ENCODE measurements around the gene SLC6A7.
"Not testable (repeated sequence)": the region's sequence is repeated elsewhere in the genome, so short reads cannot be mapped to it uniquely, and the experiment has no call there.

Gene SLC6A7

DNA sequence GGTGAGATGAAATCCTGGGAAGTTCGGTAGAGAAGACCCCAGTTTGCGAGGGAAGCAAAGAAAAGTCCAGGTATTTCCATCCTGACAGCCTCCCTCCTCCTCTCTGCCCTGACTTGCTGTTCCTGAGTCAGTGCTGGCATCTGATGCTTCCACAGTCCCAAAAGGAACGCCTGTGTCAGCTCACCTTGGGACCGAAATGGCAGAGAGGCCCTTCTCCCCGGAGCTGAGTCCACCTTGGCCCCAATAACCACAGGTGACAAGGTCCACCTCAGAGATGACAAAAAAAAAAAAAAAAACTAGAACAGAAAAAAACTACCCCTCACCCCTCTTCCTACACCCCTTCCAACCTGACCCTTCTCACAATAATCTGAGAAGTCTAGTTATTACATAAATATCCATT, 31.6 kb downstream of the SLC6A7 start:
- no peak for DNase-seq

DNA sequence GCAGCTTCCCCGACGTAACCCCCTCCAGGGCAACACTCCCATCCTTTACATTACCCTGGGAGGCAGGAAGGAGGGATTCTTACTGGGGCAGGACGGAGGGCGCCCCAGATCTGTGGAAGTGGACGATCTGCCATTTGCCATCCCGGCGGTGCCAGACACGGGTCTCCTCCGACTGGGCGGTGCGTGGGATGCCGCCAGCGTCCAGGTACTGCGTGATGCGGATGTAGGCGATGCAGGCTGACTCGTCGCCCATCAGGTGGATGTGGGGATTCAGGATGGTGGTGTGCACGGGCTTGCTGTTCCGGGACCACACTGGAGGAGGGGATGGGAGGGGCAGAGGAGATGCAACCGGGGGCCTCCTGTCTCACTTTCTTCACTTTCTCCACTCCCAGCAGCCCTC, 33.0 kb downstream of the SLC6A7 start:
- no peak for DNase-seq

DNA sequence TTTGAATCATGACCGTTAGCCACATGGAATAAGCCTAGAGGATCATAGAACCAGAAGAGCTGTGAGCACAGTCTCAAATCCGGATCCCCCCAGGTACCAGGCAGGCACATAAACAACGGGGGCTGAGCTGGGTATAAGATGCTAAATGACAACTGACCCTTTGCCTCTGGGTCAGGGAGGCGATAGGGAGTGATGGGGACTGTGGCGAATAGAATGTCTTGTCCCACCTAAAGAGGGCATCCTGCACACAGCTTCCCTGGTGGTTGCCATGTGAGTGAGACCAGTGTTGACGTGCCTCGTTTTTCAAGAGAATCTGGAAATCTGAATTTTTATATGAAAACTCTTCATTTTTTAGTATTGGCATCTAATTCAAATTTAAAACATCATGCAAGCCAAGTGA, 33.6 kb downstream of the SLC6A7 start:
- no peak for DNase-seq

DNA sequence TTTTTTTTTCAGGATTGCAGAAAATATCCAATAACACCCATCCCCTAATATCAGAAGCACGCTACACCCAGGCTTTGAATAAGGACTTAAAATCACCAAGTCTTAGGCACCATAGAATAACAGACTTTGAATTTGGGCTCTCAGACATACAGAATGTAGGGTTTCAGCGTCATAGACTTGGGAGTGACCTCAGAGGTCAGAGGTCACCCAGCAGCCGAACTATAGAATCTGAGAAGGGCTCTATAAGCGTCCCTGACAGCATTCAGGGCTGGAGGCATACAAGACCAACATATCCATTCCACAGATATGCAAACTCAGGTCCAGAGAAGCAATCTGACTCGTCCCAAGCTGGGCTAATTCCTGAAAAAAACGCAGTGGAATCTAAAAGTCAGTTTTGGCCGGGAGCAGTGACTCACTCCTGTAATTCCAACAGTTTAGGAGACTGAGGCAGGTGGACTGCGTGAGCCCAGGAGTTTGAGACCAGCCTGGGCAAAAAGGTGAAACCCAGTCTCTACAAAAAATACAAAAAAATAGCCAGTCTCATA, 34.7 kb downstream of the SLC6A7 start:
- DNase-seq: no peak

DNA sequence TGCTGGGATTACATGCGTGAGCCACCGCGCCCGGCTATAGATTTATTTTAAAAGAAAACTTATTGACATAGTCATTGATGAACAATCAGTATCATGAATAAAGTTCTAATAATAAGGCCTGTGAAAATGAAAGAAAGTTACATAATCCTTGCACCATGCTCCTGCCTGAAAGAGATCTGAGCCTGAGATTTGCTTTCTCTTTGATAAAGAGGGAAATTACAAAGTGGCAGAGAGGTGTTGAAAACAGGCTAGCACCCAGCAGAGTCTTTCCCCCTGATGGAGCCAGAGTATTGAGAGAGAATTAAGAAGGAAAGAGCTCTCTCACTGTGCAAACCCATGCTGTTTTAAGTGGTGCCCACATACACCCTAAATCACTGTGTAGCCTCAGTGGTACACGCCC, 37.2 kb downstream of the SLC6A7 start:
- DNase-seq: no peak

DNA sequence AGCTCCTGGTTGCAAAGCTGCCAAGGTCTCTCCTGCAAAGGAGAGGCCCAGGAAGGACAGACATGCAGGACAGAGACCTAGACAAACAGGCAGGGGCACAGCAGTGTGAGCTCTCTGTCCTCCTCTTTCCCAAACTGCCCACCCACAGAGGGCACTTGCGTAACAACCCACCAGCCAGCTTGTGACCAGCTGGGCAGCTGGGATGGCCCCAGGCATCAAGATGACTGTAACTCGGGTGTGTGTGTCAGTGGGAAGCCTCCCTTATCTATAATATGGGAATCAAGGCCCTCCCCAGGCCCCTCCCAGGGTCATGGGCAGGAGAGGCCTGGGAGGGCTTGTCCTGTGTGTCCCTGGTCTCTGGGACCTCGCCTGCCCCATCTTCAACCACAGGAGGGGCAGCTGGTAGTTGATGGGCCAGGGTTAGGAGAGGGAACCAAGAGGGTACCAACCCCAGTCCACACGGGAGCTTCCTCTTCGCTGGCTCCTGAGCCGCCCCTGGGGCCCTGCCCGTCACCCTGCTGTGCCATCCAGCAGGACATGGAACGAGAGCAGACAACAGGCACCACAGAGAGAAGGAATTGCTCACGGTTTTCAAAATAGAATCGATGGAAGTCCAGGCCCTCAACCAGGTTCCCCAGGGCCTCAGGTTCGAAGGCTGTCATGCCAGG, 37.9 kb downstream of the SLC6A7 start:
- DNase-seq: no peak

DNA sequence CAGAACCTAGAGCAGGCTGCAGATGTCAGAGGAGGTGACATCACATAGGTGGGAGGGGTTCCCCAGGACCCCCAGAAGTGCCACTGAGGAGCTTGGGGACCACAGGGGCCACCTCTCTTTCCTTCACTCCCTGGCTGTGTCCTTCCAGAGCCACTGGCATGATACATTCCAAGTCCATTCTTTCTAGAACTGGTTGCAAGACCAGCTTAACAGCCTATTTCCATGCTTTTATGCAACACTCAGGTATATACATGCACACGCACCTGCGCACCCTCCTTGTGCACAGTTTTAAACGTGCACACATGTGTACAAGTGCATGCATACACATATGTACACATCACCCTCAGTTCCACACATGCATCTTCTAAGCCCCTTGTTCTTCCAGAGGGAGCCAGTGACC, 39.7 kb downstream of the SLC6A7 start:
- DNase-seq: no peak

DNA sequence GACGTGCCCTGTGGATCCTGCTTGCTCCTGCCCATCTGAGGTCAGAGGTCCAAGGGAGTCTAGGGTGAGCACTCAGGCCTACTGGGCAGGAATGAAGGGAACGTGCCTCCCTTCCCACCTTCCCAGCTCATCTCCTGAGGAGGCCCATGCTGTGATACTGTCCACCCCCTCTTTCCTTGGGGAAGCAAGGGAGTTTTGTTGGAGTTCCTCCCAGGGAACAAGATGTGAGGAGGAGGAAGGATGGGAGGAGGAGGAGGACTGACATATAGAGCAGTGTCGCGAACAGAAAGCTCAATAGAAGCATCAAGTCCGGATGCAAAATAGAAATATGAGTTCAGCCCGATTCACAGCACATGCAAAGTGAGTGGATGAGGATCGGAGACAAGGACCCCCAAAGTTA, 41.0 kb downstream of the SLC6A7 start:
- DNase-seq: no peak

DNA sequence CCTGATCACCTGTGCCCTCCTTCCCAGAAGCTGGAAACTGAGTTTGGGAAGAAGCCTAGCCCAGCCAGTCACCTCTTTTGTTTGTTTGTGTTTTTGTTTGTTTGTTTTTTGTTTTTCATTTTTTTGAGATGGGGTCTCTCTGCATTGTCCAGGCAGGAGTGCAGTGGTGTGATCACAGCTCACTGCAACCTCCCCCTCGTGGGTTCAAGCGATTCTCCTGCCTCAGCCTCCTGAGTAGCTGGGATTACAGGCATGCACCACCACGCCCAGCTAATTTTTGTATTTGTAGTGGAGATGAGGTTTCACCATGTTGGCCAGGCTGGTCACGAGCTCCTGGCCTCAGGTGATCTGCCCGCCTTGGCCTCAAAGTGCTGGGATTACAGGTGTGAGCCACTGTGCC, 43.8 kb downstream of the SLC6A7 start:
- not testable (repeated sequence) for DNase-seq

DNA sequence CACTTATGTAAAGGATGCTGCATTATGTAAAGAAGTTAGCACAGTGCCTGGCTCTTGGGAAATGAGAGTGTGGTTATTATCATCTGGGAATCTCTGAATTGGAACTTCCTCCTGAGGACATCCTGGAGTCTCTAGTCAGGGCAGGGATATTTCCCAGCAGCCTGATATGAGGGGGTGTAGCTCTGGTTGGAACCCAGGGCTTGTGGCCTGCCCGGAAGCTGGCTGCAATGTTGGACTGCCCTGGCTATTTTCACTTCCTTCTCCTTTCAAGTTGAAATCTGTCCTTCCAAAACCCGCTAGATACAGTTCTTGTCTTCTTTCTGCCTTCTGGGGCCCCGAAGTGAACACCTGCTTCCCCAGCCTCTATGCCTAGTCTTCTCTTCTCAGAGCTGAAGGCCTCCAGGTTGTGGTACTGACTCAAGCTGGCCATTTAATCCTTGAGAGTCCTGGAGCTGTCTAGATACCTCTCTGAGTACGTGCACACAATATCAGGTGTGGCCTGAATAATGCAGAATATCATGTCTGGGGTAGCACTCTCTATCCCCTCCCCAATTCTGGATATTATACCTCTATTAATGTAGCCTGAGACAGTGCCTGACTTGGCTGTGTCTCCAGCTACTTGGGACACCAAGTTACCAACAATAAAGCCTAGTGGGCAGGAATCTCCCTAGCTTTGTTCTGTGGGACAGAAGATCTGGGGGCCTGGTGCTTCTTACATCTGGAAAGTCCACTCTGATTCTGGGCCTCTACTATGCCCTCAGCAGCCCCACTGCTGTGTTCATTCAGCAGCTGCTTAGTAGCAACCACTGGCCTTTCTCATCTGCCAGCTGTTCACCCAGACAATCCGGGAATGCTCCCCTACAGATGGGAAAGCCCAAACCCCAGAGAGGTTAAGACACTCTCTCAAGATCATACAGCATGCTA, 45.0 kb downstream of the SLC6A7 start:
- no peak for DNase-seq

DNA sequence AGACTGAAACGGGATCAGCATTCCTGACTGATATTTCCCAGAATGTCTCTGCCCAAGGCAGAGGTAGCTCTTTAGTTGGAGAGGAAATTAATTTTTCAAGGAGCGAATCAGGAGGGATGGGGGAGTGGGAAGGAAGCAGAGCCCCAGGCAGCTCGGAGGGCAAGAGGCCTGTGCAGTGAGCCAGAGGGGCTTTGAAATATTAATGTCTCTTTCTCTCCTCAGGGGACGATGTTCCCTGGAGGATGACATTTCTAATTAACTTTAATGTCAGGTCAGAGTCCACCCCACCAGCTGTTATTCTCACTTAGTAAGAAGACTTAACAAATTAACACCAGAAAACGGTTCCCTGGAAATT, 45.6 kb downstream of the SLC6A7 start:
- no peak for DNase-seq

DNA sequence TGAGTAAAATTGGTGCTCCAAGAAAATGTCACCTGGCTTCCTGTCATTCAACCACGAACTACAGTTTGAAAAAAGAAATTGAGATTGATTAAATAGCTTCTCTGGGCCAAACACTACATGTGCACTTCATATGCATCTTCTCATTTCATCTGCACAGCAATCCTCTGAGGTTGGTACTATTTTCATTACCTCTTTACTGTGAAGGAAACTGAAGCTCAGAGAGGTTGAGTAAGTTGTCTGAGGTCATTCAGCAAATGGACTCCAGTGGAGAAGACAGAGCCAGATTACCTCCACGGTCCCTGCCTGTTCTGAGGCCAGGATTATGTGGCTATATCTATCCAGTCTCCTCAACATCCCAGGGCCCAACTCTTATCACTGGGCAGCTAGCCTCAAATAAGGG, 46.5 kb downstream of the SLC6A7 start:
- DNase-seq: no peak

DNA sequence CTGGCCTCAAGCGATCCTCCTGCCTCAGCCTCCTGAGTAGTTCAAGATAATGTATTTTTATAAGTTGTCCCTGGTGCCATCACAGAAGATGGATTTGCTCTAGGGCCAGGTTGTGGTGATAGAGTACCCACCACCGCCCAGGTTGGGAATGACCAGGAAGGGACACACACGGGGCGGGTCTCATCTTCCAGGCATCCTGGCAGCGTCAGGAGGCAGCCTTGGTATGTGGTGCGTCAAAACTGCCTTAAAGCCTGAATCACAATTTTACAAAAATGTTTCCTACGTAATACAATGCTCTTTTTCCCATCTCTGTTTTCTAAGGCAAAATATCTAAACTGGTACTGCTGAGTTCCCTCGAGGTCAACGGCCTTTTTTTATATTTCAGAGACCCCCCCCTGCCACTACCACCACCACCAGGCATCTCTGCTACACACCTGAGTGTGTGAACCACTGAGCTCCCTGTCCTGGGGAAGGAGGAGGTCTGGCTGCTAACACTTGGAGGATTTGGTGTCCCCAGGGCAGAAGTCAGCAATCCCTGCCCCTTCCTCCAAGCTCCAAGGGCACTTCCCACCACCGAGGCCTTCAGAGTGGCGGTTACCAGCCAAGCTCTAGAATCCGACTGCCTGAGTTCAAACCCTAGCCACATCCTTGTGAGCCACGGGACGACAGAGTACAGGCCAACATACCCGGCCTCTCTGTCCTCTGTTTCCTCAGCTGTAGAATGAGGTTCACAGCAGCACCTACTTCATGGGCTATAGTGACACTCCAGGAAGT, 47.3 kb downstream of the SLC6A7 start:
- DNase-seq: no peak

DNA sequence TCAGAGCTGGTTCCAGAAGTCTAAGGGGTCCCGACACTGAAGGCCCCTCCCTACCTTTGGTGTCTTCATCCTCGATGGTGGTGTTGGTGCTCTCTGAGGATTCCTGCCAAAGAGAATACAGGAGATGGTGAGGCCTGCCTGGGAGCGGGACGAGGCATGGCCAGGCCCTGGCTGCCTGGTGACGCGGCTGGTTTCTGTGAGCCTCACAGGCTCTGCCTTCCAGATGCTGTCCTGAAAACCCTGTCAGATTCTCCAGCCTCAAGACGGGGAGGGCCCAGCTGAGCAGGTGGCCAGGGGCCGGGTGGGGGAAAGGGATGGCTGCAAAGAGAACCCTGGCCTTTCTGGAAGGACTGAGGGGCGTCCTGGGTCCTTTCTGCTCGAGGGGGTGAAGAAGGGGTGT, 48.8 kb downstream of the SLC6A7 start:
- DNase-seq: no peak

DNA sequence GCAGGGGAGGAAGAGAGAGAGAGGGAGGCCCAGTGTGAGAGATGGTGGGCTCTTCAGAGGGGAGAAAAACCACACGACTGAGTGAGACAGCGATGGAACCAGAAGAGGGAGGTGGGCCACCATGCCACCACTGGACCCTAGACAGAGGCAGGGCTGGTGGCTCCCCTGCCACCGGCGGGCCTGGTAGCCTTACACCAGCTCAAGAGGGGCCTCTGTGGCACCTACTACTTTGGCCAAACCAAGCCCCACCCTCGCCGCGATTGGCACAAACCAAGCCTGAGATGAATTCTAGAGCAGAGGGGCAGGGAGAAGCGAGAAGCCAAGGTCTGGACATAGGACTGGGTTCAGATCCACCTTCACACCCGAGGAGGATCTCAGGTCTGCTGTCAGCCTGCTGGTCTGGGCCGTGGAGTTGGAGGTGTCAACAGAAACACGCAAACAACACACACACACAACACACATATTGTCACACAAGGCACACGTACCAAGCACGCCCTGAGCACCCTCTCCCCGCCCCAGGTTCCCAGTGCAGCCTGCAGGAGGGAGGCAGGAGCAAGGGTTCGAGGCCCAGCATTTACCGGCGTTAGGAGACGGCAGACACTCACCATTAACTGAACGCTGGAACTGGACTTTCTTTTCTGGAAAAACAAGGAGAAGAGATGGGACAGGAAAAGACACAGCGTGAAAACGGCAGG, 49.4 kb downstream of the SLC6A7 start:
- no peak for DNase-seq

DNA sequence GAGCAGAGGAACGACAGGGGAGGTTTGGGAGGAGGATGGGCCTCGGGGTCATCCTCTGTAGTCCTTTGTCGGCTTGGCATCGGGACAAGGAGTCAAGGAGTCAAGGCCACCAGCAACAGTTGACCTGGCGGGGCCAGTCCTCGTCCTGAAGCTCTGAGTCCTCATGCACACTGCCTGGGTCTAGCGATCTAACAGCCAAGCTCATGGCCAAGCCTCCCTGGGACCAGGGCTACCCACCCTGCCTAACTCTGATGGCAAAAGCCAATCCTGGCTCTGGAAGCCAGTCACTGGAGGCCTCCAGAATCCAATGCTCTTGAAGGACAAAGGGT, 49.9 kb downstream of the SLC6A7 start:
- DNase-seq: no peak

DNA sequence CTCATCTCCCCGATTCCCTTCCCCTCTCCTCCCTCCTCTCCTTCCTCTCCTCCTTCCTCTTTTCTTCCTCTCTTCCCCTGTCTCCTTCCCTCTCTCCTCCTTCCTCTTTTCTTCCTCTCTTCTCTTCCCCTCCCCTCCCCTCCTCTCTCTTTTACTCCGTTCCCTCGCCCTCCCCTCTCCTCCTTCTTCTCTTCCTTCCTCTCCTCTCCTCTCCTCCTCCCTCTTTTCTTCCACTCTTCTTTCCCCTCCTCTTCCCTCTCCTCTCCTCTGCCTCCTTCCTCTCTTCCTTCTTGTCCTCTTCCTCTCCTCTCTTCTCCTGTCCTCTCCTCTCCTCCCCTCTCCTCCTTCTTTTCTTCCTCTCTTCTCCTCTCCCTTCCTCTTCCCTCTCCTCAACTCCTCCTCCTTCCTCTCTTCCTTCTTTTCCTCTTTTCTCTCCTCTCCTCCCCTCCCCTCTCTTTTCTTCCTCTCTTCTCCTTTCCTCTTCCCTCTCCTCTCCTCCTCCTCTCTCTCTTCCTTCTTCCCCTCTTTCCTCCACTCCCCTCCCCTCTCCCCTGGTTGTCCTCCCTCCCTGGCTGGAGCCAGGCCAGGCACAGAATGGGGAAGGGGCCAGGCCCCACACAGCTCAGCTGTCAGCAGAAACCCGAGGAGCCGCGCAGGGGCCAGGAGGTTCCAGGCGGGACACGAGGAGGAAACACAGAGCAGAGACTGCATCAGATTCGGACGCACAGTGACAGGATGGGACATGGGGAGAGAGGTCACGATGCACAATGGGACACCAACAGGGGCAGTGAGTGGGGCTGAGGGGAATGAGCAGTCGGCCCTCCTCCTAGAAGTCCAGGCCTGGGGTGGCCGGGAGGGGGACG, 51.7 kb downstream of the SLC6A7 start:
- no peak for DNase-seq

DNA sequence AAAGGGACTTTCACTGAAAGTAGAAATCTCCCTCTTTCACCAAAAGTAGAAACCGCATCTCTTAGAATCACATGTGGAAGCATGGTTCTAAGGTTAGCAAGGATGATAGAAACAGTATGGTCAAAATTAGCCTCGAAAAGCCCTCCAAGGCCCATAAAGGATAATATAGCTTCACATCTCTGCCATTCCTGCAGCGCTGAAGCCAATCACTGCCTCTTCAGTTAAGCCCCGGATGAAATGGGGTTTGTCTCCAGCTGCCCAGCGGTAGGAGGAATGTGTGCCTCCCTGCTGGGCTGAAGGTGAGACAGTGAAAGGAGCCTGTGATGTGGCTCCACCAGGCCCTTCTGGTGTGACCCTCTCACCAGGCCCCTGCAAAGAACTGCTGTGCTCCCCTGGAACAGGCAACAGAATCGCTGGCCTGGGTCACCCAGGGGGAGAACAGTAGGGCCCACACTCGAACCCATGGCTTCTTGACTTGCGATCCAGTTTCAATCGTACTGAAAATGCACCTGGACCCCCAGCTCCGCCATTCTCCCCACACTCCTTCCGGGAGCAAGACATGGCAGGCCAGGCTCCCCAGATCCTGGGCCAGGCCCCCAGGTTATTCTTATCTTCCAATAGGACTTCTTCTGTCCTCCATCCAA, 52.5 kb downstream of the SLC6A7 start:
- no peak for DNase-seq

DNA sequence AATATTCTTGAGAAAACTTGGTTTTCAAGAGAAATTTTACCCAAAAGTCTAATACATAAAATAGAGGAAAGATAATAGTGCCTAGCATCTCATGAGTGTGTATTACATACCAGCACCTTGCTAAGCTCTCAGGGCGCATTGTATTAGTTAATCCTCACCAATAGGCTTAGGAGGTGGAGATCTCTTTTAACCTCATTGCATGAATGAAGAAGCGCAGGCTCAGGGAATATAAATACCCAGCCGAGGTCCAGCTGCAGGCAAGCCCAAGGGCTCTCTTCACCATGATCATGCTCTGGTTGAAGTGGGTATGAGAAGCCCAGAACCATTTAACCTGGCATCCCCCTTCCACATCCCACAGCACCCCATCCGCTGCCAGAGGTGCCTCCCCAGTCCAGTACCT, 53.7 kb downstream of the SLC6A7 start:
- DNase-seq: no peak

DNA sequence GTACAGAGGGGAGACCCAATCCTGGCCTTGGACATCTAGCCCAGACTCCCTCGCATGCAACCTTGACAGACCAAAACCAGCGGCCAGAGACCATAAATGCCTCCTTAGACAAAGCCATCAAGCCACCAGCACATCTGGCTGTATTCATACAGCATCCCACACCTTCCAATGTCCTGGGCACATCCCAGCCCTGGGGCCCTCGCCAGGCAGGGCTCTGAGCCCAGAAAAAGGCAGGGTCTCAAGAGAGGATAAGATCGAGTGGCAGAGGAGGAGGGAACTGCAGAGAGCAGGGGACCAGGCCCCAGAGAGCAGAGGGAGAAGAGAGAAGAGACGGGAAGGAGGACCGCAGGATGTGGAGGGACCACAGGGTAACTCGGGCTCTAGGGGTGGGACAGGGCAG, 54.3 kb downstream of the SLC6A7 start:
- DNase-seq: no peak

DNA sequence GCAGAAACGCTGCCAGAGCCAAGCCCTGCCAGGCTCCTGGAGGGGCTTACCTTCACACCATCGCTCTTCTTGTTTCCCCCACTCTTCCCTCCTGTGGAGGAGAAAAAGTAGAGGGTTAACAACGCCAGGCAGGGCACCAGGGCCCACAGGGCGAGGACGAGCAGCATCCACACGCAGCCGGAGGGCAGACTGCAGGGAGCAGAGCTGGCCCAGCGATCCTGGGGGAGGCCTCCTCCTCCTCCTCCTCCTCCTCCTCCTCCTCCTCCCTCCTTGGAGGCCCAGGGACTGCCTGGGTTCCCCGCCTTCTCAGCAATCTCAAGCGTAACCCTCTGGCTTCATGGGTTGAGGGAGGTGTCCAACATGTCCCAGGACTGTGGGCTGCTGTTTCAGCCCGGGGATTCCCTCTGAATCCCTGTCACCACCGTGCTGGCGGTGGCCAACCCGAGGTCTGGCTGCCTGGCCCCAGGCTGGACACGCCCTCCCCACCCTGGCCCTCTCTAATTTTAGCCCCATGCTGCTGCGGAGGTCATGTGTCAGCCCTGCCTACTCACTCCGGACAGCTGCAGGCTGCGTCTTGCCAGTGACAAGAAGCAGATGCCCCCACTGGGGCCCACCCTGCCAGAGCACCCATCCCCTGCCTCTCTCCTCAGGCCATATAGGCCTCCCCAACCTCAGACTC, 55.4 kb downstream of the SLC6A7 start:
- DNase-seq: no peak
